HG02642 (cell line): ENCODE data around the gene CXCR5.

ENCODE experiments used
- ATAC-seq: cut with Tn5 transposase; IDR thresholded peaks from one replicate; pipeline ENCODE4 v1.9.1; 2021; ENCODE audit warnings: mild to moderate bottlenecking; ENCODE audit not compliant: unreplicated experiment, poor library complexity

CXCR5 gene

GRCh38 chr11:118872403-118872821 is 11.3 kb upstream of the CXCR5 start:
- no peak for ATAC-seq

DNA sequence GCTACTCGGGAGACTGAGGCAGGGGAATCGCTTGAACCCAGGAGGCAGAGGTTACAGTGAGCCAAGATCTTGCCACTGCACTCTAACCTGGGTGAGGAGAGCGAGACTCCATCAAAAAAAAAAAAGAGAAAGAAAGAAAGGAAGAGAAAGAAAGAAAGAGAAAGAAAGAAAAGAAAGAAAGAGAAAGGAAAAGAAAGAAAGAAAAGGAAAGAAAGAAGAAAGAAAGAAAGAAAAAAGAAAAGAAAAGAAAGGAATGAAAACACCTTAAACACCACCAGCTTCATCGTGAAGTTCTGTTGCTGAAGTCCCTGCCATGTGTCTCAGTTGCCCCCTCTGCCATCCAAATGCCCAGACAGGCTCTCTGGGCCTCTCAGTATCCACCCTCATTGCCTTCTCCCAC is 9.9 kb upstream of the CXCR5 start:
- no peak for ATAC-seq

DNA sequence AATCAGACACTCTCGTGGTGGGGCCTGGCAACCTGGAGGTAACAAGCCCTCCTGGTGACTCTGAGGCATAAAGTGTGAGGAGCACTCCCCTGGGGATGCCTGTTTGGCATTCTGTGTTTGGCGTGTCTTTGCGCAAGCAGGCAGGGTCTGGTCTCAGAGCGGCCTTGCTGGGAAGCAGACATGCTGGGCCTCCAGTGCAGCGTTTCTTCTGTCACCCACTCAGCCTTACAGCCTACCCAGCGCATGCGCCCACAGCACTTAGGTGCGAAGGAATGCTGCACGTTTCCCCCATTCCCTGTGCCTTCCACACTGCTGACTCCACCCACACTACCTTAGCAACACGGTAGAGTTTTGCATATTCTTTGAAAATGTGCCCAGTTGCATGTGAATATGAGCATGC is 7.4 kb upstream of the CXCR5 start:
- ATAC-seq, result no peak

GRCh38 chr11:118877487-118878162 is 6.1 kb upstream of the CXCR5 start:
- ATAC-seq, result no peak

DNA sequence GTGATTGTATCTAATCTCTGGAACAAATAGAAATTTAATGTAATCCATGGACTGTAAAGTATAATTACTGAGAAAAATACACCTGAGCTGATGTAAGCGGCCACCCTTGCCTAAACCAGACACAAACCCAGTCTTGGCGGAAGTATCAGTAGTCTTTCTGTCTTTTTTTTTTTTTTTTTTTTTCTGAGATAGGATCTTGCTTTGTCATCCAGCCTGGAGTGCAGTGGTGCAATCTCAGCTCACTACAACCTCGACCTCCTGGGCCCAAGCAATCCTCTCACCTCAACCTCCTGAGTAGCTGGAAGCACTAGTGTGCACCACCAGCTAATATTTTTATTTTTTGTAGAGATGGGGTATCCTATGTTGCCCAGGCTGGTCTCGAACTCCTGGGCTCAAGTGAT is 5.5 kb upstream of the CXCR5 start:
- no peak for ATAC-seq

GRCh38 chr11:118881228-118881627 is 2.5 kb upstream of the CXCR5 start:
- ATAC-seq, result no peak

- ATAC-seq, result no peak
Measured at GRCh38 chr11:118882491-118882890, 1.2 kb upstream of the CXCR5 start.

- no peak for ATAC-seq
Measured at GRCh38 chr11:118883004-118883367, 706 bp upstream of the CXCR5 start.

DNA sequence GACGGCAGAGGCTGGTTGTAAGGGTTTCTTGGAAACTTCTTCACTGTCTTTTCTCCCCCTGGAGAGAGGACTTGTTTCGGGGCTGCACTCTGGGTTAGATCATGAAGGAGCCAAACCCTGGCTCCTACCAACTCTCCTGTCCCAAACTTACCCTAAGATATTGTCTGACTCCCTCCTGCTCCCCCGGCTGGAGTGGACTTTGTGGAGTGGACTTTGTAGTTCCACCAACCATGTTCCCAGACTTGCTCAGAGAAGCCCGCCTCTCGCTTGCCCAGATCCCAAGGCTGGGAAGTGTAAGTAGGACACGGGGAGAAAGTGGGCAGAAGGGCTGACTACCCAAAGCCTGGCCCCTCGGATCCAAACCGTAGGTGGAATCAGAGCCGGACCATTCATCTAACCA is 1.2 kb downstream of the CXCR5 start:
- no peak for ATAC-seq

- no peak for ATAC-seq
Measured at GRCh38 chr11:118885319-118885718, 1.6 kb downstream of the CXCR5 start.

DNA sequence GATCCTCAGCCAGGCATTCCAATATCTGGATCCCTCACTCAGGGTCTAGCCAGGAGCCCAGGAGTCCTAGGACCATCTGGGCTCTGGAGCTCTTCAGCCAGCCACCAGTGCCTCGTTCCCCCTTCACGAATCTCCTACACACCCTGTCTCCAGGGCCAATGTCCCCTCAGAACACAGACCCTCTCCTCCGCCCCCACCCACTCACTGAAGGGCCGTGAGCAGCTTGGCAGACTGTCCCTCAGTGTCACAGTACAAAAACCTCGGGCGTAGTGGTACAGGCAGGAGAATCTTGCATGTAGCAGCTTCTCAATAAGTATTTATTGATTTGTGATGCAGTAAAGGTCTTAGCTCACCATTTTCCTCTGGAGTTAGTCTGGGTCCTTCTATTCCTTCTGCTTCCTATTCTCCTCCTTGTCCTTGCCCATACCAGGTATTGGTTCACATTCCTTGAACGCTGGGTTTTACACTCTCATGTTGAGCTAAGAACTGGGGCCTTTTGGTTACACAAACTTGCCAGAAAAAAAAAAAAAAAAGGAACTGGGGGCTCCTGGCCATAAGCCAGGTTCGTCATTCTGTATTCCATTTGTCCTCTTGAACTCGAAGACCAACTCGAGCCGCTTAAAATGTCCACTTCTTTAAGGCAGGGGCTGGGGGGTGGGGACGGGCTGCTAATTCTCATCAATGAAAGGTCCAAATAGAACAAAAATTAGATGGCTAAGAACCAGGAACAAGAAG is 2.3 kb downstream of the CXCR5 start:
- no peak for ATAC-seq

GRCh38 chr11:118886681-118887111 is 3.0 kb downstream of the CXCR5 start:
- no peak for ATAC-seq

DNA sequence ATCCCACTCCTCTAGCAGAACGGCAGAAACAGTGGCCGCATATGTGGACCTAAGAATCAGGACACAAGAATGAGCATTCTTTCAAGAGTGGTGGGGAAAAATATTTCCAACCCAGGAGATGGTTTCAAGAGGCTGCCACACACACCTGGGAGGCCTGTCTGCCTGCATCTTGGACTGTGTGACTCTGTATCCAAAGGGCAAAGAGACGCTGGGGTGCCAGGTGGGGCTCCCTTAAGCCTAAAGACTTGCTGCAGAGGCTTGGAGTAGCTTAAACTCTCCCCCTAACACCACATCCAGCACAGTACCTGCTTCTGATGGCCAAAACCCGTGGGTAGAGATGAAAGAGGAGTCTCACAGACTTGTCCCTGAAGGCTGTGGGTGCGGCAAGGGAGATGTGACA is 3.5 kb downstream of the CXCR5 start:
- ATAC-seq, result no peak

DNA sequence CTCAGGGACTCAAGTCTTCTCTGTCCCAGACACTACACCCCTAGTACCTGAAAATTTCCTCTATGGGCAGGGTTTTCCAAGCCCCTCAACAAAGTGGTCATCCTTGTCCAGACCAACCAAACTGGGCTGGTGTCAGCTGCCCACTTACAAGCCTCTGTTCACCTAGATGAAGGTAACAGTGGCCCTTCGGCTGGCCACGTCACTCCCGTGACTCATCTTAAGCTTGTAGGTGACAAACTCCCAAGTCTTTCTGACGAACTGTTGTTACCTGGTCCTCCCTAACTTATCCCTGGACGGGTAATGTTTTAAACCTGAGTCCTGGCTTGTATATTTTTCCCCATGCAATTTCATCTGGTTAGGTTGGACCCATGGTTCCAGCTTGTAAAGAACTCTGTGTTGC is 4.7 kb downstream of the CXCR5 start:
- no peak for ATAC-seq

- ATAC-seq, result no peak
Measured at GRCh38 chr11:118889797-118890196, 6.1 kb downstream of the CXCR5 start.

- ATAC-seq, result no peak
Measured at GRCh38 chr11:118892514-118892913, 8.8 kb downstream of the CXCR5 start.

DNA sequence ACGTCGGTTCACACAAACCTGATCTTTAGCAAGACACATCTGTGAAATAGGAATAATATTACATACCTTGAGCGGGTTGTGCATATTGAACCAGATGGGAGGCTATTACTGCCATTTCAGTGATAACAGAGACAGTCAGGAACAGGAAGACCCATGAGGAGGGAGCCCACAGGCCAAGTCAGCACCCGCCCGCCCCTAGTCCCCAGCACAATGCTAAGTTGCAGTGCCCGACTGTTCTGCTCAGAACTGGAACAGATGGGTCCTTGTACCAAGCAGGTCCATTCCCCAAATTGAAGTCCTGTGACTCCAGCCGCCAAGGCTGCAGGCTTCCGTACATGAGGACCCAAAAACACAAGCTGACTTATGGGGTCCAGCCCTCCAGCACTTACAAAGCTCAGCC is 9.3 kb downstream of the CXCR5 start:
- no peak for ATAC-seq

DNA sequence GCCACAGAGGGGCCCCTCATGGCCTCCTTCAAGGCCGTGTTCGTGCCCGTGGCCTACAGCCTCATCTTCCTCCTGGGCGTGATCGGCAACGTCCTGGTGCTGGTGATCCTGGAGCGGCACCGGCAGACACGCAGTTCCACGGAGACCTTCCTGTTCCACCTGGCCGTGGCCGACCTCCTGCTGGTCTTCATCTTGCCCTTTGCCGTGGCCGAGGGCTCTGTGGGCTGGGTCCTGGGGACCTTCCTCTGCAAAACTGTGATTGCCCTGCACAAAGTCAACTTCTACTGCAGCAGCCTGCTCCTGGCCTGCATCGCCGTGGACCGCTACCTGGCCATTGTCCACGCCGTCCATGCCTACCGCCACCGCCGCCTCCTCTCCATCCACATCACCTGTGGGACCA is 10.0 kb downstream of the CXCR5 start:
- no peak for ATAC-seq

DNA sequence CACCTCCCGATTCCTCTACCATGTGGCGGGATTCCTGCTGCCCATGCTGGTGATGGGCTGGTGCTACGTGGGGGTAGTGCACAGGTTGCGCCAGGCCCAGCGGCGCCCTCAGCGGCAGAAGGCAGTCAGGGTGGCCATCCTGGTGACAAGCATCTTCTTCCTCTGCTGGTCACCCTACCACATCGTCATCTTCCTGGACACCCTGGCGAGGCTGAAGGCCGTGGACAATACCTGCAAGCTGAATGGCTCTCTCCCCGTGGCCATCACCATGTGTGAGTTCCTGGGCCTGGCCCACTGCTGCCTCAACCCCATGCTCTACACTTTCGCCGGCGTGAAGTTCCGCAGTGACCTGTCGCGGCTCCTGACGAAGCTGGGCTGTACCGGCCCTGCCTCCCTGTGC is 10.5 kb downstream of the CXCR5 start:
- no peak for ATAC-seq

- ATAC-seq, result peak; percentile 58
Measured at GRCh38 chr11:118895093-118896039, 11.7 kb downstream of the CXCR5 start.

DNA sequence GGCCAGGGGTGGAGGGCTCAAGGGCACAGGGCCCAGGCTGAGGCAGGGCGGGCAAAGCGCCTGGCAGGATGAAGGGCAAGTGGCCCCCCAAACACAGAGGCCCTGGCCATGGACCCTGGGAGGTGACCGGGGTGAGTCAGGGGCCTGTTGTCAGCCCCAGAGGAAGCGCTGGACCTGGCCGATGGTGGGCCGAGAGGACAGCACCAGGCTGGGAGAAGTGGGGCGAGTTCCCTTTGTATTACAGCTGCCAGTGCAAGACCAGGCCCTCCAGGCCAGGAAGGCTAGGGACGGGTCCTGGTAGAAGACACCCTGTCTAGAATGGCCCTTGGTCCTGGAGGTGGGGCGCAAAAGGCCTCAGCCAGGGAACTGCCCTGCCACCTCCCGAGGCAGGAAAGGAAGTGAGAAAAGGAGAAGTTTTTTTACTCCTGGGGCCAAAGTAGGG is 12.8 kb downstream of the CXCR5 start:
- no peak for ATAC-seq
